ENCODE results near the gene OXER1. TPM values are rescaled to one million over a fixed set of nuclear protein-coding genes. Genes with fewer than 3 reads are reported as not detected.

Gene OXER1
- total RNA-seq, 4 donors from 2014 or later, result 0.84 to 2.5 (median 1.7) TPM; not detected in 1

- TF ChIP-seq POLR2A (IDR thresholded peaks at IDR 0.05), result no peak
- TF ChIP-seq CTCF (IDR thresholded peaks at IDR 0.05), result no peak
- intact Hi-C loops (cut with DNase I; ENCODE audit: low total_unique reads), result no loop called here
- peak within 1 kb of the TSS; percentile 47 for H3K4me3 ChIP-seq (ENCODE audit: low read depth, poor library complexity, severe bottlenecking)
- 0 to 4% methylated on average over 14 to 50 of the region's 75 CpGs for WGBS, 2 donors
- DNase-seq (ENCODE audit: low spot score in 2 of 2), result peak in 1 of 2 donors; percentile 91
Observed at GRCh38 chr2:42792583-42793333, 28.8 kb upstream of the OXER1 start, which contains the start of gene HAAO. Gene HAAO (minus strand): TSS chr2:42792583. CDS start chr2:42792536, 47 bp downstream.

GRCh38 chr2:42792087-42792582 lies 28.2 kb upstream of the OXER1 start:
- 2 to 5% methylated on average over 17 to 18 of the region's 18 CpGs for WGBS, 2 donors
- TF ChIP-seq CTCF (IDR thresholded peaks at IDR 0.05) (no peak), POLR2A (IDR thresholded peaks at IDR 0.05) (no peak)
- intact Hi-C loops (cut with DNase I; ENCODE audit: low total_unique reads), result no loop called here
- H3K4me3 ChIP-seq (ENCODE audit: low read depth, poor library complexity, severe bottlenecking), result peak overlapping the region; percentile 47
- no peak for DNase-seq (ENCODE audit: low spot score in 2 of 2)

GRCh38 chr2:42791606-42792005 lies 27.7 kb upstream of the OXER1 start:
- intact Hi-C loops (cut with DNase I; ENCODE audit: low total_unique reads), result no loop called here
- 73 to 77% methylated on average over 4 of the region's 4 CpGs for WGBS, 2 donors
- TF ChIP-seq POLR2A (IDR thresholded peaks at IDR 0.05) (no peak), CTCF (IDR thresholded peaks at IDR 0.05) (no peak)
- peak in 1 of 2 donors; percentile 69 for DNase-seq (ENCODE audit: low spot score in 2 of 2)
- H3K4me3 ChIP-seq (ENCODE audit: low read depth, poor library complexity, severe bottlenecking), result no peak overlapping the region

- DNase-seq (ENCODE audit: low spot score in 2 of 2), result peak in 1 of 2 donors; percentile 69
- no peak overlapping the region for H3K4me3 ChIP-seq (ENCODE audit: low read depth, poor library complexity, severe bottlenecking)
- intact Hi-C loops (cut with DNase I; ENCODE audit: low total_unique reads), result no loop called here
- TF ChIP-seq POLR2A (IDR thresholded peaks at IDR 0.05), result no peak
- TF ChIP-seq CTCF (IDR thresholded peaks at IDR 0.05), result no peak
- 90 to 100% methylated on average over 2 of the region's 2 CpGs for WGBS, 2 donors
Observed at GRCh38 chr2:42789751-42790150, 25.8 kb upstream of the OXER1 start.

- 74 to 81% methylated on average over 4 of the region's 4 CpGs for WGBS, 2 donors
- DNase-seq (ENCODE audit: low spot score in 2 of 2), result peak in 1 of 2 donors; percentile 78
- intact Hi-C loops (cut with DNase I; ENCODE audit: low total_unique reads), result no loop called here
- TF ChIP-seq CTCF (IDR thresholded peaks at IDR 0.05) (no peak), POLR2A (IDR thresholded peaks at IDR 0.05) (no peak)
- no peak overlapping the region for H3K4me3 ChIP-seq (ENCODE audit: low read depth, poor library complexity, severe bottlenecking)
Observed at GRCh38 chr2:42788882-42789281, 24.9 kb upstream of the OXER1 start.

All from lower leg skin (tissue), 4 donors.